AG04450 (cell line): ENCODE data around the gene UBXN1. TPM values are rescaled to one million over a fixed set of nuclear protein-coding genes. Genes with fewer than 3 reads are reported as not detected.
A peak's percentile ranks its signal among the peaks of the same experiment; 100 is the strongest.

Experiments used
- CTCF ChIA-PET: fragments of 300-600, 350-600 bp; formaldehyde crosslinking; extraction: SDS; loops from one replicate; lab custom pipeline; 2022; ENCODE audit warnings: antibody characterized with exemption, inconsistent platforms; lab: Charles Lee
- POLR2A ChIA-PET: fragments of 350-600 bp; formaldehyde crosslinking; extraction: SDS; loops from one replicate; lab custom pipeline; 2021; ENCODE audit warnings: antibody characterized with exemption, inconsistent platforms; lab: Yijun Ruan, JAX
- DNase-seq: peaks from one replicate; pipeline ENCODE4 v3.0.0-alpha.2; 2011; ENCODE audit warnings: low read depth, low spot score
- H3K27ac ChIP-seq: one replicate; pipeline ENCODE4 v1.5.1; 2012; ENCODE audit warnings: low read depth, low read length, control low read depth
- H3K27me3 ChIP-seq: one replicate; pipeline ENCODE4 v1.6.0; 2012; ENCODE audit warnings: low read length; ENCODE audit not compliant: control insufficient read depth, insufficient read depth
- H3K4me3 ChIP-seq: 2 replicates; pipeline ENCODE4 v1.5.1; 2011; ENCODE audit warnings: mild to moderate bottlenecking, low read depth, low read length, control low read depth
- H3K9me3 ChIP-seq: 2 replicates; pipeline ENCODE4 v1.5.1; 2012; ENCODE audit warnings: low read length; ENCODE audit not compliant: control insufficient read depth, insufficient read depth
- polyA plus RNA-seq: library from polyadenylated mRNA; depleted of rRNA; stranded (reverse); fragments of >200 nt; gene quantifications from 2 replicates; pipeline ENCODE4 v1.2.3, GENCODE V29; 2011
- TF ChIP-seq, protein P1 (sequence below): IDR thresholded peaks from 2 replicates; pipeline ENCODE4 v1.5.1; 2011; ENCODE audit warnings: low read depth, low read length, control low read depth, inconsistent platforms

Gene UBXN1
- polyA plus RNA-seq, 1 experiment = 100 TPM

DNA sequence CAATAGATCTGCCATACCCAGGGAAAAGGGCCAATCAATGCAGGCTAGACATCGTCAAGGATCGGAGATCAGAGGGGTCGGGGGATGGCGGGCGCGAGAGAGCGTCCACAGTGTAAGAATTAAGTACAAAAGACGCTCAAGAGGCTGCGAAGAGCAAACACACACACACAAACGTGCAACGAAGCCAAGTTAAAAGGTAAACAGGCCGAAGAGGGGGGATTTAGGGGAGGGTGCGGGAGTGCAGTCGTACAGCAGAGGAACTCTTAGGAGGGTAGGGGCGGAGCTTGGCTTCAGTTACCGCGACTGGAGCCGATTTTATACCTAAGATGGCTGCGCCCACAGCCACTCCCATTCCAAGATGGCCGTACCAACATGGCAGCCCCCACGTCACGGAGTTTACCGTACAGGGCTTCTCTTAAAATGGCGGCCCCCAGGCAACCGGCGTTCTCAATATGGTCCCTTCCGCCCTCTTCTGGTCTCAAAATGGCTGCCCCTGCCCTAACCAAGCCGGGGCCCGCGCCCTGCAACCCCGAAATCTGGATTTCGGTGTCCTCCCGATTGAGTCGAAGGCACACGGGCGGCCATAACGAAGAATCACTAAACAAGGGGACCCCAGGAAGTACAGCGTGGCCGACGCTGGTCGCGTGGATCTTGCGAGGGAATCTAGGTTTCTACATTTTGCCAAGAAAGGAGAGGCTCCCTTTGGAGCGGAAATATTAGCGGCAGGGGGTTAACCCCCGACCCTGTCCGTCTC is 30.6 kb upstream of the UBXN1 start:
- peak overlapping the region; percentile 52 for H3K4me3 ChIP-seq
- ChIA-PET POLR2A (interaction anchor here (0.6 to 2.7 kb wide), 6 partner anchors 18 to 171 kb away, joined by 3 to 17 read pairs (median 9); partner anchors contain the start of genes C11orf98, CSKMT, HNRNPUL2 and LRRN4CL), CTCF (interaction anchor here (0.5 to 1.3 kb wide), 2 partner anchors 12 to 17 kb away, joined by 3 to 4 read pairs; no protein-coding TSS in a partner anchor)
- peak overlapping the region; percentile 91 for H3K27ac ChIP-seq
- no peaks in the 10 kb centered on the region for H3K27me3 ChIP-seq
- no peaks in the 10 kb centered on the region for H3K9me3 ChIP-seq
- TF ChIP-seq, protein P1, sequence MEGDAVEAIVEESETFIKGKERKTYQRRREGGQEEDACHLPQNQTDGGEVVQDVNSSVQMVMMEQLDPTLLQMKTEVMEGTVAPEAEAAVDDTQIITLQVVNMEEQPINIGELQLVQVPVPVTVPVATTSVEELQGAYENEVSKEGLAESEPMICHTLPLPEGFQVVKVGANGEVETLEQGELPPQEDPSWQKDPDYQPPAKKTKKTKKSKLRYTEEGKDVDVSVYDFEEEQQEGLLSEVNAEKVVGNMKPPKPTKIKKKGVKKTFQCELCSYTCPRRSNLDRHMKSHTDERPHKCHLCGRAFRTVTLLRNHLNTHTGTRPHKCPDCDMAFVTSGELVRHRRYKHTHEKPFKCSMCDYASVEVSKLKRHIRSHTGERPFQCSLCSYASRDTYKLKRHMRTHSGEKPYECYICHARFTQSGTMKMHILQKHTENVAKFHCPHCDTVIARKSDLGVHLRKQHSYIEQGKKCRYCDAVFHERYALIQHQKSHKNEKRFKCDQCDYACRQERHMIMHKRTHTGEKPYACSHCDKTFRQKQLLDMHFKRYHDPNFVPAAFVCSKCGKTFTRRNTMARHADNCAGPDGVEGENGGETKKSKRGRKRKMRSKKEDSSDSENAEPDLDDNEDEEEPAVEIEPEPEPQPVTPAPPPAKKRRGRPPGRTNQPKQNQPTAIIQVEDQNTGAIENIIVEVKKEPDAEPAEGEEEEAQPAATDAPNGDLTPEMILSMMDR = no peak
- peak; percentile 93 for DNase-seq

GRCh38 chr11:62708793-62709192 is 29.9 kb upstream of the UBXN1 start:
- DNase-seq = no peak
- no peaks in the 10 kb centered on the region for H3K9me3 ChIP-seq
- peak overlapping the region; percentile 11 for H3K27ac ChIP-seq
- TF ChIP-seq, protein P1 = no peak
- no peaks in the 10 kb centered on the region for H3K27me3 ChIP-seq
- H3K4me3 ChIP-seq = peak overlapping the region; percentile 41
- ChIA-PET POLR2A (interaction anchor here (0.6 to 2.7 kb wide), 8 partner anchors 18 to 172 kb away, joined by 3 to 17 read pairs (median 6); partner anchors contain the start of genes C11orf98, CSKMT, HNRNPUL2 and LRRN4CL), CTCF (interaction anchor here (1.3 kb wide), 1 partner anchor 16 kb away, joined by 4 read pairs; no protein-coding TSS in a partner anchor)

DNA sequence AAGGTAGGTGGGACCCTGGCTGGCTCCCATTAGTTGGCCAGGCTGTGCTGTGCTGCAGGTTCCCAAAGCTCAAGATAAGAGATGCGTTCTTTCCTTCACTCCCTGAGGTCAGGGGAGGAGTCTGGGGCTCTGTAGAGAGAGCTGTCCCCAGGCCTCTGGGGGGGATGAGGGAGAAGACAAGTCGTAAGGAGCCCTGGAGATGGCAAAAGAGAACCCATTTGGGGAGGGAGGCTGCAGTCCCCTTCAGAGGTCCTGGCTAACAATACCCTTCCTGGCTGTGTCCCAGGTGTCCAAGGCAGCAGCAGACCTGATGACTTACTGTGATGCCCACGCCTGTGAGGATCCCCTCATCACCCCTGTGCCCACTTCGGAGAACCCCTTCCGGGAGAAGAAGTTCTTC is 29.5 kb upstream of the UBXN1 start:
- TF ChIP-seq, protein P1 = no peak
- no peaks in the 10 kb centered on the region for H3K27me3 ChIP-seq
- ChIA-PET CTCF (interaction anchor here (1.3 kb wide), 1 partner anchor 16 kb away, joined by 4 read pairs; no protein-coding TSS in a partner anchor), POLR2A (interaction anchor here (1.4 to 2.7 kb wide), 6 partner anchors 19 to 133 kb away, joined by 4 to 17 read pairs (median 9); partner anchors contain the start of genes C11orf98, CSKMT, HNRNPUL2 and LRRN4CL)
- H3K27ac ChIP-seq = no peak overlapping the region
- no peak overlapping the region for H3K4me3 ChIP-seq
- no peak for DNase-seq
- no peaks in the 10 kb centered on the region for H3K9me3 ChIP-seq

DNA sequence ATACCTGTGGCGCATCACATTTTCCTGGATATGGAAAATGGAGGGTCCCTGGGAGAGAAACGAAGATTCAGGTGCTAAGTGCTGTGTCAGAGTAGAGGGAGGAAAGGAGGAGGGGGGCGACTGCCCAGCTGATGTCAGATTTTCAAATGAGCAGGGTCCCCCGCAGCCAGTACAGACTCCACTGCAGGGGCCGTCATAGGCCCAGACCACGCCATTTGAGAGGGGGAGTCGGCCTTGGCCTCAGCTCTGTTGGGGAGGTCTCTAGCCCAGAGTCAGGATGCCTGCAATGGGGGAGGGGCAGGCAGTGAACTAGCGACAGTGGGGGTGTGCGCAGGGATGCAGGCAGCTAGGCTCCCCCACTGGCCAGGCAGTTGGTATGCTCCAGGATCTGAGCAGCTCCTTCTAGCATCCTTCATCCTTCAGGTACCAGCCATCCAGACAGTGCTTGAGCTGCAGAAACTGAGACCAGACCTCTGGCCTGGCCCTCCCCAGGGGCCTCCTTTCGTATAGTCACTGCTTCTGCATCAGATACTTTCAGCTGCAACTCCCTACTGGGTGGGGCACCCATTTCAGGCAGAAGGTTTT is 28.5 kb upstream of the UBXN1 start, which contains the start of the genes BSCL2 and GNG3:
BSCL2 (minus strand) TSS at position 148 of the 585 bp plus-strand sequence. CDS start 229 bp downstream, outside the sequence.
GNG3 (plus strand) TSS at position 400 of the 585 bp plus-strand sequence. CDS start 620 bp downstream, outside the sequence.
- no peaks in the 10 kb centered on the region for H3K27me3 ChIP-seq
- peak within 1 kb of the TSS; percentile 52 for H3K4me3 ChIP-seq
- H3K9me3 ChIP-seq = no peaks in the 10 kb centered on the region
- peak within 1 kb of the TSS; percentile 21 for H3K27ac ChIP-seq
- TF ChIP-seq, protein P1 = no peak
- ChIA-PET CTCF (no interaction called here), POLR2A (interaction anchor here (1.2 to 1.4 kb wide), 3 partner anchors 28 to 134 kb away, joined by 3 to 5 read pairs (median 4); no protein-coding TSS in a partner anchor)
- no peak for DNase-seq
